Adrenal gland (tissue), 12 donors: ENCODE measurements around the gene GALNT18. TPM values are rescaled to one million over a fixed set of nuclear protein-coding genes. Genes with fewer than 3 reads are reported as not detected.

ENCODE experiments used
- DNase-seq, 7 donors: peaks; one replicate each; pipeline ENCODE4 v3.0.0-alpha.2; 2019 to 2020
- H3K27ac ChIP-seq, 5 donors: fragments of 200-600 bp; sonication (generic) in 4 of 5; 1 replicate in 3 of 5; 2 replicates in 2 of 5; pipeline versions ENCODE4 v1.5.1 to v1.8.0; 2016 to 2020; ENCODE audit warnings: mild to moderate bottlenecking in 1 of 5
- H3K27me3 ChIP-seq: fragments of 200-600 bp; 2 replicates; pipeline ENCODE4 v1.8.0; 2021
- H3K36me3 ChIP-seq, 2 donors: fragments of 200-600 bp; replicated peaks in 1 of 2; 1 replicate in 1 of 2; 2 replicates in 1 of 2; pipeline versions ENCODE4 v1.5.1 to v1.8.0; 2018 to 2022
- H3K4me1 ChIP-seq, 2 donors: fragments of 200-600 bp; replicated peaks in 1 of 2; 1 replicate in 1 of 2; 2 replicates in 1 of 2; pipeline versions ENCODE4 v1.5.1 to v1.8.0; 2018 to 2021
- H3K4me3 ChIP-seq, 4 donors: fragments of 200-600 bp; sonication (generic) in 3 of 4; one replicate each; pipeline ENCODE4 v1.5.1; 2016 to 2018
- H3K9me3 ChIP-seq, 3 donors: fragments of 200-600 bp; sonication (generic) in 1 of 3; replicated peaks in 1 of 3; 1 replicate in 2 of 3; 2 replicates in 1 of 3; pipeline versions ENCODE4 v1.5.1 to v1.8.0; 2016 to 2021
- POLR2A ChIP-seq, 2 donors: fragments of 450-650 bp; IDR thresholded peaks; one replicate each; pipeline ENCODE4 v1.6.1; 2017; ENCODE audit warnings: antibody characterized with exemption in 2 of 2, mild to moderate bottlenecking in 2 of 2, moderate library complexity in 1 of 2
- WGBS, 4 donors: extraction: QIAGEN DNeasy Blood & Tissue Kit in 2 of 4; methylation state at CpG; one replicate each; pipeline versions ENCODE4 v1.1.5 to v1.1.7; 2013 to 2017; 5-methylcytosine and 5-hydroxymethylcytosine counted together
- intact Hi-C, 2 donors: fragments of 100-400 bp; cut with DNase I; formaldehyde crosslinking; loops; one replicate each; pipeline versions ENCODE4 v1.14.1 to v1.15.0; 2022 to 2023
- polyA plus RNA-seq, 3 donors: library from polyadenylated mRNA; stranded (reverse); fragments of 200-250 nt in 2 of 3; fragments of 350-450 nt in 1 of 3; fragmentation: Illumina TruSeq in 1 of 3; extraction: RNeasy Lipid Tissue Mini Kit (QIAGEN cat#74804) in 1 of 3; gene quantifications; one replicate each; pipeline ENCODE4 v1.2.3, GENCODE V29; 2013 to 2014
- total RNA-seq, 9 donors: library from RNA; depleted of rRNA in 4 of 9; stranded (reverse); fragments of >200 nt in 4 of 9; fragments of 120-200 nt in 1 of 9; fragmentation: NEBNext Ultra II Directional in 1 of 9; extraction: Animal tissue kit (Norgen Biotek cat#: 25700) in 1 of 9; gene quantifications; one replicate each; pipeline versions ENCODE4 v1.1.0 to v1.2.4, GENCODE V29; 2013 to 2023
- TF ChIP-seq, protein P1 (sequence below), 6 experiments: fragments of 450-650 bp in 4 of 6; fragments of 200-600 bp in 2 of 6; sonication (generic) in 1 of 6; IDR thresholded peaks; 1 replicate in 5 of 6; 2 replicates in 1 of 6; pipeline versions ENCODE4 v1.5.1 to v1.8.0; 2016 to 2021; ENCODE audit warnings: antibody characterized with exemption in 6 of 6, mild to moderate bottlenecking in 2 of 6, moderate library complexity in 1 of 6
- donor health status: healthy with polysubstance abuse.
- donor health status: Bipolar disorder and iron deficiency.
- donor health status: DM: yes; HTN: yes; CAD: no.
- donor health status: DM: no; HTN: no; CAD: no.
- donor health status: DM: no; HTN: no; CAD: no.
- donor health status: DM: yes; HTN: yes; CAD: no.

Gene GALNT18
- total and polyA plus RNA-seq, 12 donors, result 1.4 to 15.1 (median 6.4) TPM

DNA sequence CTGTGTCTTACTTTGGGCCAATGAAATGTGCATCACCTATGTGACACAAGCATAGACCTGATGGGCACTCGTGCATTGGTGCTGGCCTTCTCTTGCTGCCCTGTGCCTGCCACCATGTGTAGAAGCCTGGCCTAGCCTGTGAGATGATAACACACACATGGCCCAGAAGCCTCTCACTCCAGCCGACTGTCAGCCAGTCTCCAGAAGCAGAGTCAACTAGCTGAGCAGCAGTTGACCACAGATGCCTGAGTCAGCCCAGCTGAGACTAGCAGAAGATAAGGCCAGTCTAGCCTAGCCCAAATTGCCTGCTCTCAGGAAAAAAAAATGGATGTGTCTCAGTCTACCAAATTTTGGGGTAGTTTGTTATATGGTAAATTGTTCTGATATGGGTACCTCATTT lies 314.9 kb downstream of the GALNT18 start:
- intact Hi-C loops, result no loop called here
- Histone ChIP-seq H3K4me3 (no peak overlapping the region), H3K9me3 (no peaks in the 10 kb centered on the region), H3K27ac (no peak overlapping the region), H3K36me3 (no peaks in the 10 kb centered on the region), H3K4me1 (no peaks in the 10 kb centered on the region), H3K27me3 (no peaks in the 10 kb centered on the region)
- 66 to 83% (median 81%) methylated on average over 2 of the region's 2 CpGs for WGBS, 4 donors
- TF ChIP-seq, protein P1, sequence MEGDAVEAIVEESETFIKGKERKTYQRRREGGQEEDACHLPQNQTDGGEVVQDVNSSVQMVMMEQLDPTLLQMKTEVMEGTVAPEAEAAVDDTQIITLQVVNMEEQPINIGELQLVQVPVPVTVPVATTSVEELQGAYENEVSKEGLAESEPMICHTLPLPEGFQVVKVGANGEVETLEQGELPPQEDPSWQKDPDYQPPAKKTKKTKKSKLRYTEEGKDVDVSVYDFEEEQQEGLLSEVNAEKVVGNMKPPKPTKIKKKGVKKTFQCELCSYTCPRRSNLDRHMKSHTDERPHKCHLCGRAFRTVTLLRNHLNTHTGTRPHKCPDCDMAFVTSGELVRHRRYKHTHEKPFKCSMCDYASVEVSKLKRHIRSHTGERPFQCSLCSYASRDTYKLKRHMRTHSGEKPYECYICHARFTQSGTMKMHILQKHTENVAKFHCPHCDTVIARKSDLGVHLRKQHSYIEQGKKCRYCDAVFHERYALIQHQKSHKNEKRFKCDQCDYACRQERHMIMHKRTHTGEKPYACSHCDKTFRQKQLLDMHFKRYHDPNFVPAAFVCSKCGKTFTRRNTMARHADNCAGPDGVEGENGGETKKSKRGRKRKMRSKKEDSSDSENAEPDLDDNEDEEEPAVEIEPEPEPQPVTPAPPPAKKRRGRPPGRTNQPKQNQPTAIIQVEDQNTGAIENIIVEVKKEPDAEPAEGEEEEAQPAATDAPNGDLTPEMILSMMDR (IDR thresholded peaks at IDR 0.05), result no peak
- no peak for TF ChIP-seq POLR2A (IDR thresholded peaks at IDR 0.05)
- DNase-seq, result peak in 1 of 7 donors; percentile 54

DNA sequence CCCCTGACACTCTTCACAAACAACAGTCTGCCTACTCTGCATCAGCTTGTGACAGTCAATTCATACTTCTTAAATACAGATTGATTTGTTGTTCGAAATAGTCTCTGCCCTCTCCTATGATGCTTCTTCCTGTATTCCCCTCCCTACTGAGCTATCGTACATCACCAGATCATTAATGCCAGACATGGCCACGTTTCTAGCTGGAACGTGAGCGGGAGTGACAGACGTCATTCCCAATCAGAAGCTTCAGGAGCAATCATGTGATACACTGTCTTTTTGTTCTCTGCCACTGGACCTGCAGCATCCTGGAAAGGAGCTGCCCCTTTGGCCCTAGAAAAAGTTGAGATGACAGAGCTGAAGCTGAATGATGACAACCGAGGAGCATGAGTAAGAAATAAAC lies 317.3 kb downstream of the GALNT18 start:
- 67 to 86% (median 80%) methylated on average over 7 of the region's 7 CpGs for WGBS, 4 donors
- no peaks in the 10 kb centered on the region for H3K9me3 ChIP-seq
- no peaks in the 10 kb centered on the region for H3K27me3 ChIP-seq
- H3K36me3 ChIP-seq, result no peaks in the 10 kb centered on the region
- TF ChIP-seq POLR2A (IDR thresholded peaks at IDR 0.05), result no peak
- TF ChIP-seq, protein P1 (IDR thresholded peaks at IDR 0.05), result no peak
- H3K4me3 ChIP-seq, result no peak overlapping the region
- H3K27ac ChIP-seq, result no peak overlapping the region
- no peak for DNase-seq
- intact Hi-C loops, result no loop called here
- no peaks in the 10 kb centered on the region for H3K4me1 ChIP-seq

DNA sequence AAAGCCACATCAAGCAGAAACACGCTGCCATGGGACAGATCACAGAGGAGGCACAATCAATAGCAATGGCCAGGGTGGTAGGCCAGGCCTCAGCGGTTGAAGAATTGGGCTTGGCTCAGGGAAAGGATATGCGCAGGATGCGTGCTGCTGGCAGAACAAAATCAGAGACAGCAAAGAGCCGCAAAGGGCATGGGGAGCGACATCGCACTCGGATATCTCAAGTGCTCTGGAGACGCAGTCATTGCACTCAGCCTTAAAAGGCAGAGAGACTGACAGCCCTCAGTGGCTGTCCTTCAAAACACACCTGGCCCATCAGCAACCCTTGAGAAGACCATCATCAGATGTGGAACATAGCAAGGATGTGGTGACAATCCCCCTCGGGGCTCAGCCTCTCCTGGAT lies 319.2 kb downstream of the GALNT18 start:
- Histone ChIP-seq H3K36me3 (no peaks in the 10 kb centered on the region), H3K4me3 (no peak overlapping the region), H3K4me1 (no peaks in the 10 kb centered on the region), H3K9me3 (no peaks in the 10 kb centered on the region), H3K27me3 (no peaks in the 10 kb centered on the region), H3K27ac (no peak overlapping the region)
- 88 to 95% (median 91%) methylated on average over 10 of the region's 10 CpGs for WGBS, 4 donors
- DNase-seq, result no peak
- intact Hi-C loops, result no loop called here
- TF ChIP-seq, protein P1 (IDR thresholded peaks at IDR 0.05), result no peak
- no peak for TF ChIP-seq POLR2A (IDR thresholded peaks at IDR 0.05)

DNA sequence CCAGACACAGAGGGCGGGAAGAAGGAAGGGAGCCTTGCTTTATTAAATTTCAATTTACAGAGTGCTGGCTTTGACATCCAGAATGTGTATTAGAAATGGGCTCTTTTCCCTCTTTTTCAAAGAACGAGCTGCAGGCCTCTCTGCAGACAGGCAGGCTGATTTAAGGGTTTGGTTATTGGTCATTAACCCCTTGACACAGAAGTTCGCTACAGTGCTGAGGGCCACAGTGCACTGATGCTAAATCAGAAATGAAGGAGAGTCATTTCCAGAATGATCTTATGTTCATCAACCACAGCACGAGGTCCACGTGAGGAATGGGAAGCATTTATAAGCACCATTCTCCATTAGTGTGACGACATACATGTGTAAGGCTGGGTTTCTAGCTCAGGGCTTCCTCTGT lies 320.6 kb downstream of the GALNT18 start:
- Histone ChIP-seq H3K4me1 (no peaks in the 10 kb centered on the region), H3K27me3 (no peaks in the 10 kb centered on the region), H3K27ac (no peak overlapping the region), H3K36me3 (no peaks in the 10 kb centered on the region), H3K9me3 (no peaks in the 10 kb centered on the region), H3K4me3 (no peak overlapping the region)
- no peak for TF ChIP-seq POLR2A (IDR thresholded peaks at IDR 0.05)
- TF ChIP-seq, protein P1 (IDR thresholded peaks at IDR 0.05), result no peak
- DNase-seq, result no peak
- whole genome bisulfite sequencing, 4 donors, result 72 to 88% (median 85%) methylated on average over 6 of the region's 6 CpGs
- intact Hi-C loops, result no loop called here
